HEK293T (cell line): ENCODE results near the gene MPRIP.

ENCODE experiments used
- BHLHE40 ChIP-seq: fragments of 450-650 bp; IDR thresholded peaks from 2 replicates; pipeline ENCODE4 v1.6.1; 2016; ENCODE audit warnings: mild to moderate bottlenecking, moderate library complexity, borderline replicate concordance
- CTBP1 ChIP-seq: fragments of 450-650 bp; IDR thresholded peaks from 2 replicates; pipeline ENCODE4 v1.6.1; 2016; ENCODE audit warnings: borderline replicate concordance
- ELF4 ChIP-seq: fragments of 450-650 bp; IDR thresholded peaks from 2 replicates; pipeline ENCODE4 v1.6.1; 2017; ENCODE audit warnings: antibody characterized with exemption
- FOXM1 ChIP-seq: fragments of 450-650 bp; IDR thresholded peaks from 2 replicates; pipeline ENCODE4 v1.6.1; 2017; ENCODE audit warnings: mild to moderate bottlenecking, borderline replicate concordance
- HDGF ChIP-seq: fragments of 450-650 bp; IDR thresholded peaks from 2 replicates; pipeline ENCODE4 v1.6.1; 2017; ENCODE audit warnings: antibody characterized with exemption, borderline replicate concordance
- L3MBTL2 ChIP-seq: fragments of 450-650 bp; conservative IDR thresholded peaks from 2 replicates; pipeline ENCODE4 v1.6.1; 2016; ENCODE audit warnings: mild to moderate bottlenecking
- SUZ12 ChIP-seq: fragments of 450-650 bp; IDR thresholded peaks from 2 replicates; pipeline ENCODE4 v1.6.1; 2016; ENCODE audit warnings: mild to moderate bottlenecking

GRCh38 chr17:17051791-17052461 lies 9.7 kb downstream of the MPRIP start:
- no peak for TF ChIP-seq FOXM1
- no peak for TF ChIP-seq ELF4
- TF ChIP-seq CTBP1: no peak
- TF ChIP-seq BHLHE40: no peak
- TF ChIP-seq HDGF: no peak
- no peak for TF ChIP-seq SUZ12
- TF ChIP-seq L3MBTL2: no peak
